Limb (tissue), 2 donors: ENCODE data around the gene CPB2.

Experiments used
- DNase-seq, 2 donors: peaks; one replicate each; pipeline ENCODE4 v3.0.0-alpha.2; 2016; ENCODE audit errors: extremely low spot score in 2 of 2

Gene CPB2

GRCh38 chr13:46126552-46127357 lies 21.9 kb upstream of the CPB2 start:
- peak; percentile 55 to 74 for DNase-seq

GRCh38 chr13:46126056-46126455 lies 21.2 kb upstream of the CPB2 start:
- no peak for DNase-seq

- DNase-seq, result no peak
Observed at GRCh38 chr13:46124967-46125933, 20.4 kb upstream of the CPB2 start.

GRCh38 chr13:46124531-46124966 lies 19.7 kb upstream of the CPB2 start:
- DNase-seq, result no peak

- no peak for DNase-seq
Observed at GRCh38 chr13:46122304-46122703, 17.5 kb upstream of the CPB2 start.

GRCh38 chr13:46121597-46122163 lies 16.8 kb upstream of the CPB2 start:
- DNase-seq, result no peak

GRCh38 chr13:46121033-46121432 lies 16.2 kb upstream of the CPB2 start:
- no peak for DNase-seq

- DNase-seq, result no peak
Observed at GRCh38 chr13:46119883-46120614, 15.2 kb upstream of the CPB2 start.

- DNase-seq, result no peak
Observed at GRCh38 chr13:46116653-46117502, 12.0 kb upstream of the CPB2 start.

GRCh38 chr13:46114613-46115012 lies 9.8 kb upstream of the CPB2 start:
- DNase-seq, result no peak

- no peak for DNase-seq
Observed at GRCh38 chr13:46113596-46113995, 8.8 kb upstream of the CPB2 start.

- DNase-seq, result no peak
Observed at GRCh38 chr13:46111151-46111550, 6.3 kb upstream of the CPB2 start.

GRCh38 chr13:46109451-46109850 lies 4.6 kb upstream of the CPB2 start:
- no peak for DNase-seq

- DNase-seq, result no peak
Observed at GRCh38 chr13:46106839-46107371, 2.1 kb upstream of the CPB2 start.

GRCh38 chr13:46103037-46103436 lies 1.8 kb downstream of the CPB2 start:
- no peak for DNase-seq

GRCh38 chr13:46102255-46102605 lies 2.6 kb downstream of the CPB2 start:
- no peak for DNase-seq

GRCh38 chr13:46101484-46102254 lies 3.2 kb downstream of the CPB2 start:
- DNase-seq, result no peak

GRCh38 chr13:46101002-46101401 lies 3.8 kb downstream of the CPB2 start:
- no peak for DNase-seq

- no peak for DNase-seq
Observed at GRCh38 chr13:46100191-46100815, 4.5 kb downstream of the CPB2 start.
